GM18499 (cell line): Measurements from ENCODE around the gene NRXN3.

Experiments
- ATAC-seq: cut with Tn5 transposase; IDR thresholded peaks from one replicate; pipeline ENCODE4 v1.9.1; 2021; ENCODE audit warnings: moderate number of reproducible peaks; ENCODE audit not compliant: insufficient read depth, unreplicated experiment

NRXN3 gene

GRCh38 chr14:78758333-78758732, 588.2 kb downstream of the NRXN3 start:
- ATAC-seq: peak; percentile 55

GRCh38 chr14:78762331-78762730, 592.2 kb downstream of the NRXN3 start:
- ATAC-seq: no peak

GRCh38 chr14:78763746-78764145, 593.6 kb downstream of the NRXN3 start:
- no peak for ATAC-seq

- ATAC-seq: no peak
These were observed 594.1 kb downstream of the NRXN3 start for GRCh38 chr14:78764240-78764639.

- ATAC-seq: no peak
These were observed 594.5 kb downstream of the NRXN3 start for GRCh38 chr14:78764645-78765044.

- ATAC-seq: no peak
These were observed 597.3 kb downstream of the NRXN3 start for GRCh38 chr14:78767436-78767835.

- no peak for ATAC-seq
These were observed 612.4 kb downstream of the NRXN3 start for GRCh38 chr14:78782551-78782950.

- no peak for ATAC-seq
These were observed 615.1 kb downstream of the NRXN3 start for GRCh38 chr14:78785265-78785664.

- ATAC-seq: no peak
These were observed 618.5 kb downstream of the NRXN3 start for GRCh38 chr14:78788467-78789360.

- no peak for ATAC-seq
These were observed 620.1 kb downstream of the NRXN3 start for GRCh38 chr14:78790271-78790670.

- no peak for ATAC-seq
These were observed 628.6 kb downstream of the NRXN3 start for GRCh38 chr14:78798757-78799156.

GRCh38 chr14:78805570-78805969, 635.4 kb downstream of the NRXN3 start:
- ATAC-seq: no peak

GRCh38 chr14:78823035-78823434, 652.9 kb downstream of the NRXN3 start:
- no peak for ATAC-seq

GRCh38 chr14:78823516-78823915, 653.3 kb downstream of the NRXN3 start:
- ATAC-seq: no peak

GRCh38 chr14:78829274-78829673, 659.1 kb downstream of the NRXN3 start:
- ATAC-seq: no peak

- no peak for ATAC-seq
These were observed 664.7 kb downstream of the NRXN3 start for GRCh38 chr14:78834766-78835451.

- no peak for ATAC-seq
These were observed 665.7 kb downstream of the NRXN3 start for GRCh38 chr14:78835909-78836308.

GRCh38 chr14:78836777-78837176, 666.6 kb downstream of the NRXN3 start:
- no peak for ATAC-seq

- ATAC-seq: no peak
These were observed 668.8 kb downstream of the NRXN3 start for GRCh38 chr14:78838959-78839358.

- ATAC-seq: no peak
These were observed 670.7 kb downstream of the NRXN3 start for GRCh38 chr14:78840898-78841297.

GRCh38 chr14:78847801-78848200, 677.6 kb downstream of the NRXN3 start:
- no peak for ATAC-seq
